NCI-H2107 treated with DMSO at 0.1 percent for 48 hours (cell line): ENCODE data around the gene NAPG.
"Not testable (repeated sequence)": the region's sequence is repeated elsewhere in the genome, so short reads cannot be mapped to it uniquely, and the experiment has no call there.

Source experiments
- DNase-seq: peaks from one replicate; lab custom pipeline; 2025; ENCODE audit not compliant: unreplicated experiment; lab: John Stamatoyannopoulos, UW

Gene NAPG

DNA sequence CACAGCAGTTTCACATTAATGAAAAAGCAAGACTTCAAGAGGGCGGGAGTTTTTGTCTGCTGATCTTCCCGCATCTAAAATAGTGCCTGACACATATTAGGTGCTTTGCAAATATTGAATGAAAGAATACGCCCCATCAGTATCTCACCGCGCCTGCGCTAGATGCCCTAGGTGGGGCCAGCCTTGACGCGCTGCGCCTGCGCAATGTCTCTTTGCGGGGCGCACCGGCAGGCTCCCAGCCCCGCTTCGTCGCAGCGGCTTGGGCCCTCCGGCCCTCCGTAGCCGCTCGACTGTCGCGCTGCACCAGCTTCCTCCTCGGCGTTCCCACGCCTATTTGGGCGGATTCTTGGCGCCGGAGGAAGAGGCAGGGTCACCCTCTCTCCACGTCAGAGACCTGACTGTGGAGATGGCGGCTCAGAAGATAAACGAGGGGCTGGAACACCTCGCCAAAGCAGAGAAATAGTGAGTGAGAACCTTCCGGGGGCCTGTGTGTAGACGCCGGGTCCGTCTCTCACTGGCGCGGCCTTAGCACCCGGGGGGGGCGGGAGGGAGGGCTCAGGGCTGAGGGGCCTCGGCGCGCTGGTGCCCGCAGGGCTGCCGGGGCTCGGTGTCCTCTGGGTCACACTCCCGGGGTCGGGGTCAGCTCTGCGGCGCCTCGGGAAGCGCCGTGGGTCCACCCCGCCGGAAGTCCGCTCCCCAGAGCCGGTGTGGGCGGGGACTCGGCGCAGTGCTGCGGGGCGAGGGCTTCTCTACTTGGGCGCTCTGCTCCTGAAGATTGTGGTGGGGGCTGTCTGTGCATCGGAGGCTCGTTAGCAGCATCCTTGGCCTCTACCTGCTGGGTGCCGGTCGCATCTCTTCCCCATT is at the start of gene NAPG:
NAPG (plus strand) TSS at position 331 of the 864 bp plus-strand sequence; CDS start at position 407, 76 bp downstream.
- DNase-seq, result peak; percentile 23

DNA sequence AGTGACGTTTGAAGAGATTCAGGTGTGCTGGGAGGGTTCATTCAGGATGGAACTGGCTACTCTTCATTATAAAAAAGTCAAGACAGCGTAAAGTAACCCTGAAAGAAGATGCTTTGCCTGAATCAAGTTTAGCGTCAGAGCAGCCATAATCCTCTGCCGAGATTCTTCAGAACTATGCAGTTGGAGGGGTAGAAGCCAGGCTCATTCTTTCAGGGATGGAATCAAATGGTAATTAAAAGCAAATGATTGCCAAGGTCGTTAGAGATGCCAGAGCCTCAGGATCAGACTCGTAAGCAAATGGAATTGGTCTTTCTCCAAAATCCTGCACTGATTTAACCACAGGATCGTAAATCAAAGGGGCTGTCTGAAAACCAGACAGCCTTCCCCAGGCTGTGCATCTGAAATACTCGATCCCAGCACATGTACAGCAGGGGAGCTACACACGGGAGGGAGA is 49.5 kb upstream of the NAPG start:
- no peak for DNase-seq

GRCh38 chr18:10477121-10477862 is 48.5 kb upstream of the NAPG start:
- DNase-seq, result no peak

DNA sequence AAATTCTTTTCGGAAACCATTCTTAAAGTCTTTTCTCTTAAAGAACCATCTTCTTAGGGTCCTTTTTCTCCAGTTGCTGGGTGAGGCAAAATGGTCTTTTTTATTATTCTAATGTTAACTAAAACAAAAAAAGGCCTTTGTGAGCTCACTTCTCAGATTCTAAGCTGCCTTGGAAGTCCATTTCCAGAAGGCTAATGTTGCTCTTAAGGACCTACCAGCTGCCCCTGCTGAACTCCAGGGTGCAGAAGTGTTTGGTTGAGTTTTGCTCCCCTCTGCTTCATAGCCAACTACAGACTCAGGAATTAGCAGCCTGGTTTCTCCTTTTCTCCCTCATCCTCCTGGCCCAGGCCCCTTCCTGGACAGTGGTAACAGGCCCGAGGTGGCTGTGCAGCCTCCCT is 48.0 kb upstream of the NAPG start:
- no peak for DNase-seq

- no peak for DNase-seq
Measured at GRCh38 chr18:10481831-10482230, 44.0 kb upstream of the NAPG start.

DNA sequence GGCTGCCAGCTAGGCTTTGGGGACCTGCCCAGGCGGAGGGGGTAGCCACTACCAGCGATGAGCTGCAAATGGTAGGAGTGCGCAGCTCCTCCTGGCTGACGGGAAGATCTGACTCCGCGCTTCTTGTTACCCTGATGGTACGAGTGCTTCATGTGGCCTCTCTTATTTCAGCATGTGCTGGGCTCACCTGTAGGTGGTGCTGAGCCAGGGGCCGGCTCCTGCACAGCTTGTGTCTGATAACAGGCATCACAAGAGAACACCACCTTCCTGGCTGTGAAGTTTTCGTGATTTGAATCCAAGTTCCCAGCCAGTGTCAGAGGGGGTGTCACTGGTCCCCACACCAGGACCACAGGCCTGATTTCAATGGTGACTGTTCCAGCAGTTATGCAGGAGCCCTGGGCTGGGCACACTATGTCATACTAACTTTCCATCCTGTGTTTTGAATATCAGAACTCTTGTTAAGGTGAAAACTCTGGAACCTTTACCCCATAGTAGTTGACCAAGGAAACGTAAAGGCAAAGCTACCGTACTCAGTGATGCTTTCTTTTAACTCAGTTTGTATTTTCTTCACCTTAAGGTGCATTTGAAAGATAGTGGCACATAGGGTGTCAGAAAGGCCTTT is 43.4 kb upstream of the NAPG start:
- DNase-seq, result no peak

DNA sequence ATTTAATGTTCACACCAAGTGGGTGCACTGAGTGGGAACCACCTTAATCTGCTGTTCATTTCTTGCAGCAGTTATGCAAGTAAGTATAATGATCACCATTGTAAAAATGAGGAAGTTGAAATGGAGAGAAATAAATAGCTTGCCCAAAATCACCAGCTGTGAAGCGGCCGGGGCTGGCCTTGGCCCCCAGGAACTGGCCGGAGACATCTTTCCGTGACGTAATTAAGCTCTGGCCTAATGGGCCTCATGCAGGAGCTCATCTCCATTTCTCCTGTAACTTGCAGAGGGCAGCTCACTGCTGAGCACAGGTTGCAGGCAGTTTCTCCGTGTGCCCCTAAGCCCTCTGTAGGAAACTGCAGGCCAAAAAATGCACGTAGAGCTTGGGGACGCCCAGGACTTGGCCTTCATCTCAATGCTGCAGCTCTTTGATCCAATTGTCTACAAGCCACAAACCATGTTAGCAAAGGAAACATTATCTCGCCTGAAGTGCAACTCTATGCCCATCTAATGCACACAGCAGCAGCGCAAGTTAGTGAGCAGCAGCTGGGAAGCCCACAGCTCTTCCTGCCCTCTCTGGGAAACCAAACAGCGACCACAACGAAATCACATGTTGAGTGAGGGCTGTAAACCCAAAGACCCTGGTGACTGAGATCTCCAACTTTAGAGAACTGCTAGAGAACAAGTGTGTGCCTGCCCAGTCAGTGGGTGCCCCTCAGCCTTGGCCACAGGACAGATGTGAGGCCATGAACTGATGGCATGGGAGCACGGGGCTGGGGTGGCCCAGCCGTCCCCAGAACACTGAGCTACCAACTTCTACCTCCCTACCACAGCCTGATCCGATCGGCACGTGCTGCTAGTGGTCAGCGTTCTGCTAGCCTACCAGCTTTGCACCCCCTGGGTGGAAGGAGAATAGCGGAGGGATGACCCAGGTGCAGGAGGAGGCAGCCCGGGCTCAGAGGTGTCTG is 42.6 kb upstream of the NAPG start:
- DNase-seq, result no peak

GRCh38 chr18:10485475-10485874 is 40.4 kb upstream of the NAPG start:
- DNase-seq, result no peak

DNA sequence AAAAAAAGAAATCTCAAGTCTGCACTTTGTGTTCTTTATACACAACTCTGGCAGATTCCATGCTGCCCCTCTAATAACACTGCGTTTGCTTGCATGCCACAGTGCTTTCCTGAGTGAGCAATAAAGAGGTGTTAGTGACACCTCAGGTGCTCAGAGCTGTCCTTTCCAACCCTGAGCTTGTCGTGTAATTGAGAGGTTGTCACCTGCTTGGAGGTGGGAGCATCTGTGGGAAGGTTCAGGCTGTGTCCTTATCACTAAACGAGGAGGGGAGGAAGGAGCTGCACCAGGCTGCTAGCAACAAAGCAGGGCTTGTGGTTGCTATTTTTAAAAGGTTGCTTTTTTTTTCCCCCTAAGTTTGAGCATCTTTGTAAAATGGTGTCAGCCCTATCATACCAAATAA is 39.5 kb upstream of the NAPG start:
- DNase-seq, result no peak

DNA sequence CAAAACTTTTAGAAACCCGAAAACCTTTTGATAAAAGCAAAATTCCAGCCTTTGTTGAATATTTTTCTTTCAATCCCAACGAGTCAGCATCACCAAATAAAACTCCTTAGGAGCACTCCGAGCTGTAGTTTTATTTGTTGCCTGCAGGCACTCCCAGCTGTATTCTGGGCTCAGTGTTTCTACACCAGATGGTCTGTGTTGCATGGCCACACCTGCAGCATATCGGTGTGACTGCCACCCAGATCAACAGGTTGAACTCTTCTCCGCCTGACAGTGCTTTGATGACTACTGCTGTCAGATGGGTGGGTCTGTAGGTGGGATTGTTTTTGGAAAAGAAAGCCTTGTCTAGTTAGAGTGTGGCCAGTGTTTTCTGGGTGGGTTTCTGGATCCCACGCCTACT is 38.7 kb upstream of the NAPG start:
- DNase-seq, result no peak

- no peak for DNase-seq
Measured at GRCh38 chr18:10488017-10488416, 37.8 kb upstream of the NAPG start.

- DNase-seq, result no peak
Measured at GRCh38 chr18:10490401-10491165, 35.2 kb upstream of the NAPG start.

GRCh38 chr18:10495936-10496335 is 29.9 kb upstream of the NAPG start:
- no peak for DNase-seq

DNA sequence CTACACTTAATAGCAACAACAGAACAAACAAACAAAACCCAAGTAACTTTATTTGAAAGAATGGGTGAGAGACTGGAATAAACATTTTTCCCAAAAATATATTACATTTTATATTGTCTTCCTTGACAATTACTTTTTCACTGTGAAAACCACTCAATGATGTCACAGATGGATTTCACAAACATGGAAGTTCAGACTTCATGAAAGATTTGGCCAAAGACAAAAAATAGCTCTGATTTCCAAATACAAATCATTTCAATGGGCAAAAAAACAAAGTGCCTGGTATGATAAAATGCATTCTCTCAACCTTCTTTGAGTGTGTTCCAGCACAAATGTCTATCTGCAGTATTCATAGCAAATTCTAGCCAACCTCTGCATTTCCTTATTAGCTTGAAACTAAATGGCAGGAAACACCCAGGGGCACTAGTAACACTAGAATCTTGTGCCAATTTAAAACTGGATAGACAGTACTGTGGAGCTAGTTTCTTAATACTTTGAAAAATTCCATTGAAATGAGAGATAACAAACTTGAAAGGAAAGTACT is 28.5 kb upstream of the NAPG start:
- no peak for DNase-seq

DNA sequence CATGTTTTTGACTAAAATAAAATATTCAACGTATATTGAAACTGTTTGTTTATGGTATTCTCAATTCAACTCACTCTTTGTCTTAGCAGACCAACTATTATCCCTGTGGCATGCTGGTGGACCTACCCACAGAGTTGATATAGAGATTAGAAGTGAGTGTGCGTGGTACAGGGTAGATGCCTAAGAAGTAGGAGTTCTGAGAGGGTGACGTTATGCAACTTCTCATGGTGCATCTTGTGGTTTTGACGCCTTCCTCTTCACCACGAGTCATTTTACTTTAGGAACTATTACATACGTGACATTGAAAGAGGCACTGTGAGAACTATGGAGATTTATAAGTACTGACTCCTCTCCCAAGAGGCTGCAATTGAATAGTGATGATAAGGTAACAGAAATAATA is 26.6 kb upstream of the NAPG start:
- no peak for DNase-seq

GRCh38 chr18:10500038-10500437 is 25.8 kb upstream of the NAPG start:
- DNase-seq, result no peak

GRCh38 chr18:10504723-10505122 is 21.1 kb upstream of the NAPG start:
- no peak for DNase-seq

DNA sequence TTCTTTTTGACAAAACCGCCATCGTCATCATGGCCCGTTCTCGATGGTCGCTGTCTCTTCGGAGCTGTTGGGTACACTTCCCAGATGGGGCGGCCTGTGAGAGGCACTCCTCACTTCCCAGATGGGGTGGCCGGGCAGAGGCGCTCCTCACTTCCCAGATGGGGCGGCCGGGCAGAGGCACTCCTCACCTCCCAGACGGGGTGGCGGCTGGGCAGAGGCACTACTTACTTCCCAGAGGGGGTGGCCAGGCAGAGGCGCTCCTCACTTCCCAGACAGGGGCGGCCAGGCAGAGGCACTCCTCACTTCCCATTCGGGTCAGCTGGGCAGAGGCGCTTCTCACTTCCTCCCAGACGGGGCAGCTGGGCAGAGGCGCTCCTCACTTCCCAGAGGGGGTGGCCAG is 19.9 kb upstream of the NAPG start:
- DNase-seq, result not testable (repeated sequence)

DNA sequence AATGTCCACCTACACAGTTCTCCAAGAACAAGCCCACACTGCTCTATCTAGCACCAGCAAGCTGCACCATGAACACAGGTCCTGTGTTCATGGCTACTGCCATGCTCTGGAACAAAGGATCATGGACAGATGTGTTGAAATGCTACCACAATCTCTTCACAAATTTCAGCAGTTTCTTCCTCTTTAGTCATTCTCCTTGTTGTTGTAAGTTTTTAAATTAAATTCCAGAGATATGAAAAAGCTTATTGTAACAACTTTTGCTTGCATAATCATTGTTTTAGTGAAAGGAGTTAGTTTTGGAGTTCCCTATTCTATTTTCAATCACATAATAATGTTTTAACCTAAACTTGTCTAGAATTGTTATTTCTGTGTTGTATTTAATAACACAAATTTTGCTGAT is 17.2 kb upstream of the NAPG start:
- DNase-seq, result no peak

DNA sequence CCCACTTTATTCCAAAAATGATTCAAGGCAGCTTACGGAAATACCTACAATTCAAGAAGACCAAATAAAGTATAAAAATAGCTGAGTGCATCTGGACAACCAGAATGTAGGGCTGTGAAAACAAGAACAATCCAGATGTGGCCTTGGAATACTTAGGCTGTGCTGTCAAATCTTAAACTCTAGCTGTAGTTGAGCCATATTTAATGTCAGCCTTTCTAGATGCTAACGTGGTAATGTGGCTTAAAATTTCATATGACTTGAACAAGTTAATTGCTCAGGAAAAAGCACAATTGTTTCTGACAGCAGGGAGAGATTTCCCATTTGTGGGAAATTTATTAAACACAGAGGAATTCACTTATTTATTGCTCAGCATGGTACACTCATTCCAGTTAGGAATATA is 14.6 kb upstream of the NAPG start:
- no peak for DNase-seq
